Measurements from ENCODE around the gene RASGRF2.

GRCh38 chr5:81078930-81079329 is 118.8 kb downstream of the RASGRF2 start:
- TF ChIP-seq, protein P1, sequence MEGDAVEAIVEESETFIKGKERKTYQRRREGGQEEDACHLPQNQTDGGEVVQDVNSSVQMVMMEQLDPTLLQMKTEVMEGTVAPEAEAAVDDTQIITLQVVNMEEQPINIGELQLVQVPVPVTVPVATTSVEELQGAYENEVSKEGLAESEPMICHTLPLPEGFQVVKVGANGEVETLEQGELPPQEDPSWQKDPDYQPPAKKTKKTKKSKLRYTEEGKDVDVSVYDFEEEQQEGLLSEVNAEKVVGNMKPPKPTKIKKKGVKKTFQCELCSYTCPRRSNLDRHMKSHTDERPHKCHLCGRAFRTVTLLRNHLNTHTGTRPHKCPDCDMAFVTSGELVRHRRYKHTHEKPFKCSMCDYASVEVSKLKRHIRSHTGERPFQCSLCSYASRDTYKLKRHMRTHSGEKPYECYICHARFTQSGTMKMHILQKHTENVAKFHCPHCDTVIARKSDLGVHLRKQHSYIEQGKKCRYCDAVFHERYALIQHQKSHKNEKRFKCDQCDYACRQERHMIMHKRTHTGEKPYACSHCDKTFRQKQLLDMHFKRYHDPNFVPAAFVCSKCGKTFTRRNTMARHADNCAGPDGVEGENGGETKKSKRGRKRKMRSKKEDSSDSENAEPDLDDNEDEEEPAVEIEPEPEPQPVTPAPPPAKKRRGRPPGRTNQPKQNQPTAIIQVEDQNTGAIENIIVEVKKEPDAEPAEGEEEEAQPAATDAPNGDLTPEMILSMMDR (IDR thresholded peaks at IDR 0.05 in 4 of 5, conservative IDR thresholded peaks at IDR 0.05 in 1 of 5), result no peak
- no peak for TF ChIP-seq POLR2A (IDR thresholded peaks at IDR 0.05)
